CD4-positive, alpha-beta T cell (primary cell): ENCODE data around the gene TMEM204. TPM values are rescaled to one million over a fixed set of nuclear protein-coding genes. Genes with fewer than 3 reads are reported as not detected.
A peak's percentile ranks its signal among the peaks of the same experiment; 100 is the strongest.

Experiments used
- ATAC-seq: fragments of 200-7000 bp; cut with Tn5 transposase; one replicate; pipeline ENCODE4 v1.10.0; 2022; ENCODE audit warnings: mild to moderate bottlenecking; ENCODE audit not compliant: poor library complexity
- CTCF ChIA-PET: fragments of 350-600 bp; sonication (Branson Sonifier 250); formaldehyde crosslinking; loops from one replicate; lab custom pipeline; 2021; ENCODE audit warnings: antibody characterized with exemption, inconsistent platforms; lab: Charles Lee
- POLR2A ChIA-PET: fragments of 350-600 bp; sonication (Branson Sonifier 250); formaldehyde crosslinking; loops from one replicate; lab custom pipeline; 2021; ENCODE audit warnings: antibody characterized with exemption, inconsistent platforms; lab: Charles Lee
- DNase-seq, 14 experiments: peaks; one replicate each; pipeline ENCODE4 v3.0.0-alpha.2; 2013 to 2020; ENCODE audit warnings: mixed read lengths in 2 of 14
- H3K27ac ChIP-seq, 2 donors: one replicate each; pipeline versions ENCODE4 v1.5.1 to v1.7.0; 2013; ENCODE audit warnings: low read length in 2 of 2, low read depth in 1 of 2, mild to moderate bottlenecking in 1 of 2
- H3K27me3 ChIP-seq, 2 experiments: 1 replicate in 1 of 2; 2 replicates in 1 of 2; pipeline versions ENCODE4 v1.6.1 to v1.7.0; 2013; ENCODE audit warnings: low read length in 2 of 2, control low read depth in 1 of 2, mild to moderate bottlenecking in 1 of 2, moderate library complexity in 1 of 2; ENCODE audit not compliant: insufficient read depth in 2 of 2, control insufficient read depth in 1 of 2
- H3K36me3 ChIP-seq: one replicate; pipeline ENCODE4 v1.6.1; 2013; ENCODE audit warnings: low read length, control low read depth; ENCODE audit not compliant: insufficient read depth
- H3K4me1 ChIP-seq: one replicate; pipeline ENCODE4 v1.6.1; 2013; ENCODE audit warnings: low read length, control low read depth; ENCODE audit not compliant: insufficient read depth
- H3K4me3 ChIP-seq: one replicate; pipeline ENCODE4 v1.5.1; 2013; ENCODE audit warnings: mild to moderate bottlenecking, low read length, moderate library complexity
- H3K9me3 ChIP-seq, 2 experiments: 1 replicate in 1 of 2; 2 replicates in 1 of 2; pipeline versions ENCODE4 v1.6.1 to v1.7.0; 2013; ENCODE audit warnings: low read length in 2 of 2, mild to moderate bottlenecking in 2 of 2, control low read depth in 1 of 2, moderate library complexity in 1 of 2; ENCODE audit not compliant: control insufficient read depth in 1 of 2, insufficient read depth in 1 of 2
- H3K27ac Mint-ChIP-seq: one replicate; pipeline ENCODE4 v1.8.0; 2020; ENCODE audit warnings: mixed read lengths
- H3K27me3 Mint-ChIP-seq: one replicate; pipeline ENCODE4 v1.8.0; 2021; ENCODE audit warnings: mixed read lengths
- H3K36me3 Mint-ChIP-seq: one replicate; pipeline ENCODE4 v1.8.0; 2021; ENCODE audit warnings: low read depth, mixed read lengths
- H3K4me1 Mint-ChIP-seq: one replicate; pipeline ENCODE4 v1.8.0; 2021; ENCODE audit warnings: low read depth, mixed read lengths
- H3K4me3 Mint-ChIP-seq: one replicate; pipeline ENCODE4 v1.8.0; 2020; ENCODE audit warnings: mild to moderate bottlenecking, mixed read lengths
- H3K9me3 Mint-ChIP-seq: one replicate; pipeline ENCODE4 v1.8.0; 2020; ENCODE audit warnings: mixed read lengths
- intact Hi-C, 2 experiments: fragments of 100-400 bp; cut with DNase I in 1 of 2; cut with micrococcal nuclease in 1 of 2; formaldehyde crosslinking; loops; one replicate each; pipeline versions ENCODE4 v1.15.1 to v1.9.0; 2023 to 2025; cut with DNase I, micrococcal nuclease
- total RNA-seq, 174 experiments: library from RNA in 2 of 174; stranded (reverse) in 2 of 174; gene quantifications; one replicate each; pipeline ENCODE4 v1.2.3 and lab custom pipeline; 2021 to 2026
- TF ChIP-seq, protein P1 (sequence below): fragments of 200-600 bp; IDR thresholded peaks from one replicate; pipeline ENCODE4 v1.8.0; 2022; ENCODE audit warnings: antibody characterized with exemption, mild to moderate bottlenecking

The TMEM204 gene
- total RNA-seq, 2 experiments from 2014 or later, result 20.5 to 22.1 TPM

DNA sequence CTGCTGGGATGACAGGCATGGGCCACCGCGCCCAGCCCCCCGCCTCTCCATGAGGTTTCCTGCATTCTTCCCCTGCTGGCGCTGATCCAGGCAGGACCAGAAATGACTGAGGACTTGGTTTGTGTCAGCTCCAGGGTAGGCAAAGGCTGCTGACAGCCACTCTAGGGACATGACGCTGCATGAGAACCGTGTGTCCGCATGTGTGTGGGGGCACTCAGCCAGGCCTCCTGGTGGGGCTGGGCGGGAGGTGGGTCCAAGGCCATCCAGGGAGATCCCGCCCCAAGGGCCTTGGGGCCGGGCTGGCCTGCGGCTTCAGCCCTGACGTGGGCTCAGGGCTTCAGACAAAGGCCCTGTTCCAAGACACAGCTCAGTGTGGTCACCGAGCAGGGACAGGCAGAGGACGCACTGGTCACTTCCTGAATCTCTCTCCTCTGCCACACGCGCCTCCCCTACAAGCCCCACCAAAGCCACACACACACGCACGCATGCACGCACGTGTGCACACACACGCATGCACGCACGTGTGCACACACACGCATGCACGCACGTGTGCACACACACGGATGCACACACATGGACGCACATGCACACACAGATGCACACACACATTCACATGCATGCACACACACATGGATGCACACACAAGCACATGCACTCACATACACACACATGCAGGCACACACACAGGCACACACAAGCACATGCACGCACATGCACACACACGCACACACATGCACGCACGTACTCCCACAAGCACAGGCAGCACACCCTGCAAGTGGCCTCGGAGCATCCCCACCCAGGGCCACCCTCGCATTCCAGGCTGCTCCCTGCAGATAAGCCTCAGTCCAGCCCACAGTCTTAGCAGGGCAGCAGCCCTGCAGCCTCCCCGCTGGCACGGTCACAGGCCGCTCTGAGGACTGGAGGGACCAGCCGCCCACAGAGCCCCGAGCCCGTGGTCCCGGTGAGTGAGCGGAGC is 5.3 kb upstream of the TMEM204 start:
- ATAC-seq (no peak), DNase-seq (no peak)
- TF ChIP-seq, protein P1, sequence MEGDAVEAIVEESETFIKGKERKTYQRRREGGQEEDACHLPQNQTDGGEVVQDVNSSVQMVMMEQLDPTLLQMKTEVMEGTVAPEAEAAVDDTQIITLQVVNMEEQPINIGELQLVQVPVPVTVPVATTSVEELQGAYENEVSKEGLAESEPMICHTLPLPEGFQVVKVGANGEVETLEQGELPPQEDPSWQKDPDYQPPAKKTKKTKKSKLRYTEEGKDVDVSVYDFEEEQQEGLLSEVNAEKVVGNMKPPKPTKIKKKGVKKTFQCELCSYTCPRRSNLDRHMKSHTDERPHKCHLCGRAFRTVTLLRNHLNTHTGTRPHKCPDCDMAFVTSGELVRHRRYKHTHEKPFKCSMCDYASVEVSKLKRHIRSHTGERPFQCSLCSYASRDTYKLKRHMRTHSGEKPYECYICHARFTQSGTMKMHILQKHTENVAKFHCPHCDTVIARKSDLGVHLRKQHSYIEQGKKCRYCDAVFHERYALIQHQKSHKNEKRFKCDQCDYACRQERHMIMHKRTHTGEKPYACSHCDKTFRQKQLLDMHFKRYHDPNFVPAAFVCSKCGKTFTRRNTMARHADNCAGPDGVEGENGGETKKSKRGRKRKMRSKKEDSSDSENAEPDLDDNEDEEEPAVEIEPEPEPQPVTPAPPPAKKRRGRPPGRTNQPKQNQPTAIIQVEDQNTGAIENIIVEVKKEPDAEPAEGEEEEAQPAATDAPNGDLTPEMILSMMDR, result no peak
- no peaks in the 10 kb centered on the region for H3K27me3 ChIP-seq
- Mint-ChIP-seq H3K4me3 (no peak overlapping the region), H3K27ac (peak overlapping the region; percentile 80), H3K4me1 (peaks cover 47% of the 10 kb centered on the region), H3K36me3 (no peaks in the 10 kb centered on the region), H3K27me3 (no peaks in the 10 kb centered on the region), H3K9me3 (no peaks in the 10 kb centered on the region)
- H3K27ac ChIP-seq, result peak overlapping the region; percentile 48 to 71
- H3K4me1 ChIP-seq, result peaks cover 67% of the 10 kb centered on the region
- H3K36me3 ChIP-seq, result no peaks in the 10 kb centered on the region
- CTCF ChIA-PET, result no interaction called here
- POLR2A ChIA-PET, result interaction anchor here (1.1 kb wide), 2 partner anchors 8 to 10 kb away, joined by 3 to 4 read pairs; no protein-coding TSS in a partner anchor
- no peaks in the 10 kb centered on the region for H3K9me3 ChIP-seq
- no peak overlapping the region for H3K4me3 ChIP-seq
- intact Hi-C loops, result loop anchor here in 1 of 2 experiments (5.0 kb wide), 1 partner anchor 36 kb away; the partner anchor contains the start of gene TELO2

DNA sequence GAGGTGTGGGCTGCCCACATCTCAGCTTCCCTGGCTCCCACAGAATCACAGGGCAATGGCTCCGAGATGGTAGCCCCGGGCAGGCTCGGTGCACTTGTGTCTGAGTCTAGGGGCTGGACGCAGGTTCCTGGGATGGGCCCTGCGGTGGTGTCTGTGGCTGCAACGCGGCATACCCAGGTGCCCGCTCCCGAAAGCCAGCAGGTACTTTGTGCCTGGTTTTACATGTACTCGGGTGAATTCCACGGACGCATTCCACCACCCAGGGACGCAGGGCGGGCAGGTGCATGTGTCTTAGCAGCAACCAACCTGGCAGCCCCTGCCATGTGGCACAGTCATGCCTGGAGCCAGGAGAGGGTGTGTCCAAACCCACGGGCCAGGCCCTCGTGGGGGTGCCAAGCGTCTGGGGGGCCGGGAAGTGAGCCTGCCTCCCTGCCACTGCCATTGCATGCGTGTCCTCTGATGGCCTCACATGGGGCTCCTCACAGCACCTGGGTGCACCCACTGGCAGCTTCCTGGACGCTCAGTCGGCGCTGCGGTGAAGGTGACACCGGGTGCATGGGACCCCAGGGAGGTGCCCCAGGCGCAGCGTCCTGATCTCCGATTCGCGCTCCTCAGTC is 4.4 kb upstream of the TMEM204 start:
- no peaks in the 10 kb centered on the region for H3K9me3 Mint-ChIP-seq
- peak overlapping the region; percentile 61 for H3K4me3 Mint-ChIP-seq
- peaks cover 52% of the 10 kb centered on the region for H3K4me1 Mint-ChIP-seq

DNA sequence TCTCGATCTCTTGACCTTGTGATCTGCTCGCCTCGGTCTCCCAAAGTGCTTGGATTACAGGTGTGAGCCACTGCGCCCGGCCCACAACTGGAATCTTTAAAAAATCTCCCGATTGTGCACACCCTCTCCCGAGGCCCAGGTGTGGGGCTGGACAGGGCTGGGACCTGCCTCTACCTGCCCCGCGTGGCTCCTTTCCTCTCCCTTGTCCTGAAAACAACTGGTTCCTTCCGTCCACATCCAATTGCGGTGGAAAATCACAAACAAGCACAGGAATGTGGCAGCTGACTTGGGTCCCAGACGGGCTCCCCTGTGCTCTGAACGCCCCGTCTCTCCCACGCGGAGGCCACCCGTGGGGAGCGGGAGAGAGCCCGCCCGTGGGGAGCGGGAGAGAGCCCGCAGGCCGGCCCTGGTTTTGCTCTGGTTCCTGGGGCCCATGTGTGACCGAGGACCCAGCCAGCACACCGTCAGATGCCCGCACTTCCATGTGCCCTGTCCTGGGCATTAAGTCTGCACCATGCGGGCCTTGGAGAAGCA is 3.0 kb upstream of the TMEM204 start:
- Histone ChIP-seq H3K4me1 (peaks cover 64% of the 10 kb centered on the region), H3K27me3 (no peaks in the 10 kb centered on the region), H3K9me3 (no peaks in the 10 kb centered on the region), H3K27ac (no peak overlapping the region), H3K4me3 (no peak overlapping the region), H3K36me3 (peaks cover 2% of the 10 kb centered on the region)
- no peaks in the 10 kb centered on the region for H3K9me3 Mint-ChIP-seq
- DNase-seq, result no peak
- peaks cover 17% of the 10 kb centered on the region for H3K36me3 Mint-ChIP-seq
- ChIA-PET POLR2A (no interaction called here), CTCF (no interaction called here)
- H3K27me3 Mint-ChIP-seq, result no peaks in the 10 kb centered on the region
- peaks cover 59% of the 10 kb centered on the region for H3K4me1 Mint-ChIP-seq
- no peak for ATAC-seq
- H3K4me3 Mint-ChIP-seq, result no peak overlapping the region
- TF ChIP-seq, protein P1, result no peak
- intact Hi-C loops, result loop anchor here in 1 of 2 experiments (10.0 kb wide), 1 partner anchor 56 kb away; the partner anchor contains the start of gene CLCN7
- H3K27ac Mint-ChIP-seq, result peak overlapping the region; percentile 63

More for the DNA sequence above, 4.4 kb upstream of the TMEM204 start:
- no peaks in the 10 kb centered on the region for H3K36me3 ChIP-seq
- intact Hi-C loops, result loop anchor here in 1 of 2 experiments (5.0 kb wide), 1 partner anchor 37 kb away; the partner anchor contains the start of gene TELO2
- TF ChIP-seq, protein P1, result no peak
- Mint-ChIP-seq H3K36me3 (peaks cover 5% of the 10 kb centered on the region), H3K27ac (peak overlapping the region; percentile 63), H3K27me3 (no peaks in the 10 kb centered on the region)
- CTCF ChIA-PET, result no interaction called here
- H3K4me1 ChIP-seq, result peaks cover 70% of the 10 kb centered on the region
- POLR2A ChIA-PET, result no interaction called here
- no peaks in the 10 kb centered on the region for H3K27me3 ChIP-seq
- no peak overlapping the region for H3K27ac ChIP-seq
- DNase-seq (no peak), ATAC-seq (no peak)
- no peaks in the 10 kb centered on the region for H3K9me3 ChIP-seq
- no peak overlapping the region for H3K4me3 ChIP-seq
